HL-60 (cell line): Measurements from ENCODE around the gene RPS24.
"Not testable (repeated sequence)": the region's sequence is repeated elsewhere in the genome, so short reads cannot be mapped to it uniquely, and the experiment has no call there.

ENCODE experiments used
- DNase-seq, 2 experiments: peaks; one replicate each; pipeline ENCODE4 v3.0.0-alpha.2; 2010 to 2020; ENCODE audit warnings: low read depth in 1 of 2, low spot score in 1 of 2
- H3K27ac ChIP-seq: fragments of 250-450 bp; sonication (Bioruptor Pico); replicated peaks from 2 replicates; pipeline ENCODE4 v1.5.1; 2020; ENCODE audit warnings: mild to moderate bottlenecking, moderate library complexity
- H3K27me3 ChIP-seq: fragments of 250-450 bp; sonication (Bioruptor Pico); 2 replicates; pipeline ENCODE4 v1.5.1; 2021; ENCODE audit warnings: mild to moderate bottlenecking, moderate library complexity; ENCODE audit not compliant: insufficient read depth, poor library complexity, severe bottlenecking
- H3K4me3 ChIP-seq: replicated peaks from 2 replicates; pipeline ENCODE4 v1.5.1; 2011; ENCODE audit warnings: mild to moderate bottlenecking, control low read depth, low read length; ENCODE audit not compliant: insufficient read depth
- CTCF ChIP-seq: IDR thresholded peaks from one replicate; pipeline ENCODE4 v1.5.1; 2011; ENCODE audit warnings: low read length, control low read depth, inconsistent platforms; ENCODE audit not compliant: insufficient read depth
- GABPA ChIP-seq: IDR thresholded peaks from 2 replicates; pipeline ENCODE4 v1.6.1; 2012; ENCODE audit warnings: low read depth
- POLR2AphosphoS5 ChIP-seq: IDR thresholded peaks from 2 replicates; pipeline ENCODE4 v1.6.1; 2012; ENCODE audit warnings: low read depth
- REST ChIP-seq: IDR thresholded peaks from 2 replicates; pipeline ENCODE4 v1.6.1; 2012; ENCODE audit warnings: low read depth; ENCODE audit not compliant: insufficient replicate concordance
- SPI1 ChIP-seq: IDR thresholded peaks from 2 replicates; pipeline ENCODE4 v1.6.1; 2012; ENCODE audit warnings: low read depth, mild to moderate bottlenecking, borderline replicate concordance

The RPS24 gene

GRCh38 chr10:77989081-77989724 lies 44.5 kb upstream of the RPS24 start:
- TF ChIP-seq POLR2AphosphoS5 (no peak), REST (no peak), SPI1 (no peak), GABPA (no peak), CTCF (no peak)
- Histone ChIP-seq H3K27ac (no peak overlapping the region), H3K4me3 (no peak overlapping the region), H3K27me3 (no peaks in the 10 kb centered on the region)
- no peak for DNase-seq

DNA sequence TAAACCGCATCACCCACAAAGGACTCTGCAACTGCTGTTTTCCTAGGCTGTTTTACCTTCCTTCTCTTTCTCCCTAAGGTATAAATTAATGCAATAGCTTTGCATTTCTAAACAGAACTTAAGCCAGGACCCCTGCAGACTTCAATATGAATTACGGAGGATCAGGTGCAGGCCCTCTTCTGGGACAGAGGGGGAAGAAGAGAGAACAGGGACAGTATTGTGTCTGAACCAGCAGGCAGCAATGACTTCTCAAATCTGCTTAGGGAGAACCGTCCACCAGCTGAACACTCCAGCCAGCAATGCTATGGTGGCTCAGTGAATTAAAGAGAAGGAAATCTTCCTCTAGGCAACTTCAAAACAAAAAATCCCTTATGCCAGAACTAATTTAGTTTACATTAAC lies 40.0 kb upstream of the RPS24 start:
- no peak overlapping the region for H3K27ac ChIP-seq
- no peak overlapping the region for H3K4me3 ChIP-seq
- TF ChIP-seq REST (no peak), GABPA (no peak), CTCF (no peak), POLR2AphosphoS5 (no peak)
- no peak for DNase-seq
- no peaks in the 10 kb centered on the region for H3K27me3 ChIP-seq

- H3K27me3 ChIP-seq, DNase-seq, H3K4me3 ChIP-seq, H3K27ac ChIP-seq: not testable (repeated sequence)
Observed at GRCh38 chr10:77998780-77999179, 34.9 kb upstream of the RPS24 start.

- H3K27me3 ChIP-seq: no peaks in the 10 kb centered on the region
- no peak for DNase-seq
- TF ChIP-seq GABPA: no peak
- no peak for TF ChIP-seq CTCF
- TF ChIP-seq REST: no peak
- no peak for TF ChIP-seq SPI1
- no peak for TF ChIP-seq POLR2AphosphoS5
Observed at GRCh38 chr10:78000206-78000605, 33.5 kb upstream of the RPS24 start.

More at GRCh38 chr10:78000206-78000605, 33.5 kb upstream of the RPS24 start:
- Histone ChIP-seq H3K27ac (no peak overlapping the region), H3K4me3 (no peak overlapping the region)
